ENCODE data around the gene CFAP54.
"Not testable (repeated sequence)": the region's sequence is repeated elsewhere in the genome, so short reads cannot be mapped to it uniquely, and the experiment has no call there.

The CFAP54 gene

GRCh38 chr12:96516472-96517430 lies 27.4 kb downstream of the CFAP54 start:
- DNase-seq (ENCODE audit: low read depth): peak; percentile 80

DNA sequence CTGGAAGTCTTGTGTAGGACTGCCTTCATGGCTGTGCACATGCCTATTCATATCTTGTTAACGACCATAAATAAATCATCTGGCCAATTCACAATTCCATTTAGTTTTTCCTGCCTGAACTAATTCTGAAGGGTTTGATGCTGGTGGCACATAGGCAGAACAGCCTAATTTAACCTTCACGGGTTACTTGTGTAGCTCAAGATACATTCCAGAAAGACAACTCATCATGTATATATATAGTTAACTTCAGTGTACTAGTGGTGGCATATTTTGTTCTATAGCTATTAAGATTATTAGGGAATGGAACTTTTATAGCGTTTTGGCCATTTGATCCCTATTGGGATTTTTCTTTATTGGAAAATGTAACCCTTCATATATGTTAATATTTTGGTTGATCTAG lies 31.4 kb downstream of the CFAP54 start:
- DNase-seq (ENCODE audit: low read depth): no peak

- no peak for DNase-seq (ENCODE audit: low read depth)
Measured at GRCh38 chr12:96521895-96522682, 32.7 kb downstream of the CFAP54 start.

GRCh38 chr12:96522690-96523089 lies 33.3 kb downstream of the CFAP54 start:
- DNase-seq (ENCODE audit: low read depth): no peak

- no peak for DNase-seq (ENCODE audit: low read depth)
Measured at GRCh38 chr12:96526110-96526509, 36.7 kb downstream of the CFAP54 start.

GRCh38 chr12:96529912-96530311 lies 40.5 kb downstream of the CFAP54 start:
- no peak for DNase-seq (ENCODE audit: low read depth)

DNA sequence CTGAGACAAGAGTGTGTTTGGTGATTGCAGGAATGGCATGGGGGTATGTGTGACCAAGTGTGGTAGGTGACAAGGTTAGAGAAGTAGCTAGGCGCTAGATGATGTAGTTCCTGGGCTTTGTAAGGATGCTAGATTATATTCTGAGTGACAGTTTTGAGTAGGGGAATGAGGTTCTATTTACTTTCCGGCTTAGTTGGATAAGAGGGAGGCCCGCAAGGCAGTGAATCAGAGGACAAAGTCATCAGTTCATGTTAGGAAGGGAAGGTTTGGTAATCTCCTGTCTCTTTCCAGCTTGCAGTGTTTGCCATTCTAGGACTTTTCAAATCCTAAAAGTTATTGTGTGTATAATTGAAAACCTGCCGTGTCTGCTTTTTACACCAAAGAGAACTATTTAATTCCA lies 45.0 kb downstream of the CFAP54 start:
- no peak for DNase-seq (ENCODE audit: low read depth)

DNA sequence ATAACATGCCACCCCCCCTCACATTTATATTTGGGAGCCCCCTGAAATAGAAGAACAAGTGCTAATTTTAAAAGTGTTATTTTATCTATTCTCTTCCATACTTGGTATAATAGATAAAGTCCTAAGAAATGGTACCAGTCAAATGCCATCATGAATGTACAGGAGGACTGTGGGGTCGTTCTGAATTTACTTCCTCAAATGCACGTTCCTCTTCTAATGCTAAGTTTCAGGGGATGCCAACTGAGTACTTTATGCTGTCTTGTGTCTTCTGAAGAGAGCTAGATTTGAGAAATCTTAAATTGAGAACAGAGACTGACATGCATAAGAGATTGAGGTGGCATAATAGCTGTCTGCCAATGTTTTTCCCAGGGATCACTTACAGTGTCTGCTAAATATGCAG lies 59.0 kb downstream of the CFAP54 start:
- DNase-seq (ENCODE audit: low read depth): no peak

- DNase-seq (ENCODE audit: low read depth): no peak
Measured at GRCh38 chr12:96549341-96549740, 60.0 kb downstream of the CFAP54 start.

- DNase-seq (ENCODE audit: low read depth): no peak
Measured at GRCh38 chr12:96570579-96570978, 81.2 kb downstream of the CFAP54 start.

DNA sequence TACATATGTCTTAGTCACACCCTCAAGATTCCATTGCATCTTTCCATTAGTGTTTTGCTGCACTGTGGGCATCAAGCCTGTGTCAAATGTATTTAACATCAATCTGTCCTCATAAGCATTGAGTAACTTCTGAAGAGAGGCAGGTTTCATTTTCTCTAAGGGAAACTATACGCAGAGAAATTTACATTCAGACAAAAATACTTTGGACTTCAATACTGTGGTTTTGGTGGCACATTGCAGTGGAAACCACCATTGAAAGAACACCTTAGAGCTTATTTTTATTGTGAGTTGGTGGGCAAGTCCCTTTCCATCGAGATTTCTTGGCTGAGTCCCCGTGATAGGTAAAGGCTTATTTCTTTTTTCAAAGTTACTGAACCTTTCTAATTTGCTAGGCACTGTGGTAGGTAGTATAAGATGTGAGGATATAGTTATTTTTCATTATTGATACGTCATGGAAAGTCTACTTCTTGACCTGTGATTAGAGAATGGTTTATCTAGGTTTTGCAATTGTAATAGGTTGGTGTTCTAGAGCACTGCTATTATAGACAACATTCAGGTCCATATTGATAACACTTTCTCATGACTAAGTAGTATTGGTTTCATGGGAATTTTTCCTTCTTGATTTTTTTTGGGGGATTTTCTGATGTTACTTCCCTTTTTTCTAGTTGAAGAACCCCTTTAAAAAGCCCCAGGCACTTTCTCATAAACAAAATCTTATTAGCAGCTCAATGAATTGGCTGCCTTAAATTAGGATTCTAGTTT lies 81.9 kb downstream of the CFAP54 start:
- DNase-seq (ENCODE audit: low read depth): no peak

- DNase-seq (ENCODE audit: low read depth): no peak
Measured at GRCh38 chr12:96578526-96579125, 89.2 kb downstream of the CFAP54 start.

DNA sequence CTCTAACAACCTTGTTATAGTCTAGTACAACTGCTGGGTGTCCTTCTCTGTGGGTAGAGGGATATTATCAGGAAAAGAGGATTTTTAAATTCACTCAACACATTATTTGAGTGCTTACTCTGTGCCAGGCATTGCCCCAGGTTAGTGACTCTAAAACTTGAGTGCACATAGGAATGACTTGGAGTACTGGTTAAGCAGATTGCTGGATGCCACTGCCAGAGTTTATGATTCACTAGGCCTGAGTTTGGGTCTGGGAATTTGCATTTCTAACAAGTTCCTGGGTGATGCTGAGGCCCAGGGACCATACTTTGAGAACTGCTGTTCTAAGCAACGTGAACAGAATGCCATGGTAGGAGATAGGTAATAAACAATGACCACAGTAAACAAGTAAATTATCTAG lies 96.6 kb downstream of the CFAP54 start:
- no peak for DNase-seq (ENCODE audit: low read depth)

- no peak for DNase-seq (ENCODE audit: low read depth)
Measured at GRCh38 chr12:96587691-96588090, 98.3 kb downstream of the CFAP54 start.

GRCh38 chr12:96590970-96591369 lies 101.6 kb downstream of the CFAP54 start:
- no peak for DNase-seq (ENCODE audit: low read depth)

GRCh38 chr12:96604374-96604773 lies 115.0 kb downstream of the CFAP54 start:
- DNase-seq (ENCODE audit: low read depth): not testable (repeated sequence)

DNA sequence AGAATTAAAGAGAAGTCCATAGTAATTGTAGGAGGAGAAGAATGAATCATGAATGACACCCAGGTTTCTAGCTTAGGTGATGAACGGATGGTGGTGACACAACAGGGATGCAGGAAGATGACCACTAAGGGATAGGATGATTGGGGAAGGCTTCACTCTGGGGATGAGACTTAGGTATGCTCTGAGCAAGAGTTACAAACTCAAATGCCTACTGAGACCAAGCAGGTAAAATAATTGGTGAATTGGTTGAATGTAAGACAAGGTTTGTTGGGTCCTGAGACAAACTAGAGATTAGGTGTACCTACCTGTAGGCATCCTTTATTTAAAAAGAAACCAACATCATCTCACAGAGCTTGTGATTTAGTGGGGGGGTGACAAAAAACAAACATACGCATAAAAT lies 116.3 kb downstream of the CFAP54 start:
- no peak for DNase-seq (ENCODE audit: low read depth)

- no peak for DNase-seq (ENCODE audit: low read depth)
Measured at GRCh38 chr12:96606134-96606533, 116.8 kb downstream of the CFAP54 start.

DNA sequence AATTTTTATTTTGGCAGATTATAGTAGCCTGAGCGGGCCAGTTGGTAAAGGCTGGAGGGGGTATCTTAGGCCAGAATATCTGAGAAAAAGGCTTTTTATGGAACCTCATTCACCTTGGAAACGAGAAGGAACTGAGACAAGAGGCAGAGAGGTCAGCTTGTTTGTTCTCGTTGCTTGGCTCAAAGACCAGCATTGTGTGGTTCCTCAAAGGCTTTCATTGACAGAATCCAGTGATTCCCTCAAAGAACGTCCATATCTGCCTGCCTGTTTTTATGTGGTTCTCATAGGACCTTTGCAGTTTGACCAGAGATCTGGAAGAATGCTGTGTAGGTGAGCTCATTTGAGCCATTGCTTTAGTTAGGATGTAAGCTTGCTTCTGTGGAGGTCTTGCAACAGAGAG lies 117.3 kb downstream of the CFAP54 start:
- DNase-seq (ENCODE audit: low read depth): no peak

GRCh38 chr12:96617178-96617577 lies 127.8 kb downstream of the CFAP54 start:
- DNase-seq (ENCODE audit: low read depth): no peak

DNA sequence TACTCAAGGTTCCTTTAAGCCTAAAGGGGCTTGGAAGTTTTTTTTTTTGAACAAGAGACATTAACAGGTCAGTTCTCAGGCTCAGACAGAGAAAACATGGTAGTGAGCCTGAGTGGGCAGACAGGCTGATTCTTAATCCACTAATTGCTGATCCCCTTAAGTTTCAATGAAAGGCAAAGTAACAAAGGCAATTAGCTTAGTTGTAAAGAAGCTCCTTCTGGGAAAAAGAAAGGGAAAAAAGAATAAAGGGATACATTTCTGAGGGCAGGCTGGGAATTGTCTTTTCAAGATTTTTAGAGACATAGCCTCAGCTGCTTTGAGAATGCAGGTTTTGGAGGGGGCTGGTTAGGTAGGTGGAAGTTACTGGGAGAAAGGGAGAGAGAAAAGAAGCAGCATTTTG lies 133.8 kb downstream of the CFAP54 start:
- DNase-seq (ENCODE audit: low read depth): no peak

DNA sequence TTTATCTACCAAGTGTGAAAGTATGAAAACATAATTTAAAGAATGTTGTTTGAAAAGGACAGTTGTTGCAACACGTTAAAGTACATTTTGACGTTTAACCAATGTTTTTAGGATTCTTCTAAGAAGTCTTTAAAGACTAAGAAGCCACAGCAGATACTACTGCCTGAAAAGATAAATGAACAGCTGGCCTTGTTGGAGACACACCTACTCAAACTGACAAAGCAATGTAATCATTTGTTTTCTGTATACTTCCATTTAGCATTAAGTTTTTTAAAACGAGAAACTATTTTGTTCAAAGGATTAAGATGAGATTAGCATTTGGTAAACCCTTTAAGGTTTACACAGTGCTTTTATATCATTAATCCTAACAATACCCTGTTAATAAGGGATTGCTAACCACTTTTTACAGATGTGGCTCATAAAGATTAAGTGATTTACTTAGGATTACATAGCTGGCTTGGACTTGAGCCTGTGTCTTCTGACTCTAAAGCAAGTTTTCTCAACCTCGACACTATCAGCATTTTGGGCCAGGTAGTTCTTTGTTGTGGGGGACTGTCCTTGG lies 134.4 kb downstream of the CFAP54 start:
- no peak for DNase-seq (ENCODE audit: low read depth)

Measured in stimulated activated CD8-positive, alpha-beta memory T cell treated with anti-CD3 and anti-CD28 coated beads, Interleukin-12 subunit alpha, Interleukin-12 subunit beta, amount 100 ng/mL, for 1 hour (primary cell).